Hematopoietic multipotent progenitor cell treated with erythropoietin and hydrocortisone succinate and interleukin-3 and kit ligand, for 4 days (in vitro differentiated cells): ENCODE measurements around the gene ICOS.
"Not testable (repeated sequence)": the region's sequence is repeated elsewhere in the genome, so short reads cannot be mapped to it uniquely, and the experiment has no call there.

Experiments
- DNase-seq: peaks from one replicate; pipeline ENCODE4 v3.0.0-alpha.2; 2015

ICOS gene

DNA sequence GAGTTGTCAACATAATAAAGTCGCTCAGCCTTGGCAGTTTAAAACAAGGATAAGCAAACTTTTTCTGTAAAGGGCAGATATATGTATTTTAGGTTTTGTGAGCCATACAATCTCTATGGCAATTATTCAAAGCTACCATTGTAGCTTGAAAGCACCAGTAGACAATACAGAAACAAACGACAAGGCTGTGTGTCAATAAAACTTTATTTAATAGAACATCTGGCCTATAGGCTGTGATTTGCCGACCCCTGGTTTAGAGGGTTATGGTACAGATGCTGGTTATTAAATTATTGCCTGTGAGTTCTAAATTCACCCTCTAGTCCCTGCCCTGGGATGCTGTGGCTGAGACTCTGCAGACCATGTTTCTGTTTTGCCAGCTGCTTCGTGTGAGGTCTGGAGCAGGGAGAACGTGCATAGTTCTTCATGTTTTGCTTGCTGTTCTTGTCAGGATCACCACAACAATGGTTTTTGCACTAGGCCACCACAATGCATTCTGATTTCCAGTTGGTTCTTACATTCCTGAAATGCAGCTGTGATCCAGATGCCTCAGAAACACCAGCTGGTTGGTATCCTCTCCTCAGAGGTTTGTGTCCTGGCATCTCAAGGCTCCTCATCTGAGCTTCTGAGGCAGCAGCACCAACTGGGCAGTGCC is 46.6 kb downstream of the ICOS start:
- no peak for DNase-seq

- DNase-seq: not testable (repeated sequence)
Observed at GRCh38 chr2:203985978-203986377, 49.4 kb downstream of the ICOS start.

DNA sequence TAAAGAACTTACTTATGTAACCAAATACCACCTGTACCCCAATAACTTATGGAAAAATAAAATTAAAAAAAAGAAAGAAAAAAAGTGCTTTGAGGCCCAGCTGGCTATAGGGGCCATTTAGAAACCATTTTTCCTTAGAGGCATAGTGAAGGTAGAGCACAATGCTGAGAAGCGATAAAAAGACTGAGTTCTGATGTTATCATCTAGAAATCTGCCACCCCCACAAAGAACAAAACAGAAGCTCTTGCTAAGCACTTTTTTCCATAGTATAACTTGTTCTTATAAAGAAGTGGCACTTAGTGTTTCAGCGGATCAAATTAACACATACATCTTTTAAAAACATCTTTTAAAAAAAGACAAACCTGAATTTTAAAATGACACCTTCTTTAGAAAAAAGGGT is 51.4 kb downstream of the ICOS start:
- DNase-seq: no peak

DNA sequence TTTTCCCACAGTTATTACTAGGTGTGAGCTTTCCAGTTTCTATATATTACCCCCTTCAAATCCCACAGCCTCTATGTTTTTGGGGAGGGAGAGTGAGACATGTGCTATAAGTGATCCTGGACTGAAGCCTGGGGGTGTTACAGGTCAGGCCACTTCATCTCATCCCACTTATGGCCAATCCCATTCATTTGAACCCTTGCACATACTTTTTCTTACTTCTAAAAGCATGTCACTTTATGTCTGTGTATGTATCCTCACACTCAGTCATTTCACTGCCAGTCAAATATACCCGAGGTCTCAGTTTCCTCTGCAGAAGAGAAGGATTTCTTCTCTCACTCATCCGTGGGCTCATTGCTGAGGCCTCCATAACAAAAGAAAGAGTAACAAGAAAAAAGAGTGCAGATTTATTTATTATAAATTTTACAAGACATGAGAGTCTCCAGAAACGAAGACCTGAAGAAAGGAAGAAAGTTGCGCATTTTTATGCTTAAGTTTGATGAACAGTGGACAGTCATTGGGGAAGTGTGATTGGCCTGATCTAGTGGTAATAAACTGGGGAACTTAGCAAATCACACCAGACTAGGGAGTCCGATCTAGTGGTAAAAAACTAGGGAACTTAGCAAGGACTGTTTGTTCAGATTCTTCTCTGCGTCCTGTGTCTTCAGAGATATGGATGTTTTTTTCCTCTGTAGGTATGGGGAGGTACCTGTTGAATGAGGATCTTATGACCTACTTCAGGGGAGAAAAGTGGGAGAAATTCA is 52.1 kb downstream of the ICOS start:
- no peak for DNase-seq

GRCh38 chr2:203989521-203989920 is 53.0 kb downstream of the ICOS start:
- DNase-seq: peak; percentile 13

DNA sequence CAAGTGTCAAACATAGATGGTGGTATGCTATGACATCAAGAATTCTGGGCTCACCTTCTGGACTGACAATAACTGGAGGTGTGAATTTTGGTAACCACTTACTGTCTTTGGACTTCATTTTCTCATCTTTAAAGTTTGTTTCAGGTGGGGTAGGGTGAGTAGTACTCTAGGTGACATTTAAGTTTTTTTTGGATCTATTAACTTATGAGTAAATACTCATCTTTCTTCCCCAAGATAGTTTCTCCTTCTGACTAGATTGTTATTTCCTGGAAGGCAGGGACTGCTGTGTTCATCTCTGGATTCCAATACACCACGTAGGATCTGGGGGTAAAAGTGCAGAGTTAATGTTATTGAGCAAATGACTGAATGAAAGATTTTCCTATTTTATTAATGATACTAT is 55.9 kb downstream of the ICOS start:
- DNase-seq: no peak

GRCh38 chr2:203993011-203993410 is 56.4 kb downstream of the ICOS start:
- DNase-seq: no peak

- no peak for DNase-seq
Observed at GRCh38 chr2:203993560-203993959, 57.0 kb downstream of the ICOS start.

DNA sequence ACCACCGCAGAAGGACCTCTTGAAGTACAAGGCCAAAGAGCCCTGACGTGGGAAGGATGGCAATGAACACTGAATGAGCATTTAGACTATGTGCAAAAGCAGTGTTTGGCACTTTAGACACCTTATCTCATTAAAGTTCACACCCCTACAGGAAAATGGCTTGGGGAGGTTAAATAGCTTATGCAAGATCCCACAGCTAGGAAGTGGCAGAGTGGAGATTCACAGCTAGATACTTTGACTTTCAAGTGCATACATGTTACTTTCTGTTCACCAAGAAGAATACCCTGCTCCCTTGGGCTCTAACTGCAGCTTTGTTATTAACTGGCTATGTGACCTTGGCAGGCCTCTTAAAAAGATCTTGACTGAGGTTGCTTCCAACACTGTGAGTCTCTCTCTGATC is 58.2 kb downstream of the ICOS start:
- DNase-seq: peak; percentile 24

DNA sequence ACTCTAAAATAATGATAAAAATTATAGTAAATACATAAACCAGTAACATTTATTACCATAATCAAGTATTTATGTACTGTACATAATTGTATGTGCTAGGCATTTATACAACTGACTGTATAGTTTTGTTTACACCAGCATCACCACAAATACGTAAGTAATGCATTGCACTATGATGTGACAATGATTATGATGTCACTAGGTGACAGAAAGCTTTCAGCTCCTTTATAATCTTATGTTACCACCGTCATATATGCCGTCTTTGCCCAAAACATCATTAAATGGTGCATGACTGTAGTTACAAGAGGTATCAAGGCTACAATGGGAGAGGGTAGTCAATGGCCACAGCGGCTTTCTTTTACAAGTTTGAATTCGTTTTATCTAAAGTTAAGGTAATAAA is 60.1 kb downstream of the ICOS start:
- no peak for DNase-seq

DNA sequence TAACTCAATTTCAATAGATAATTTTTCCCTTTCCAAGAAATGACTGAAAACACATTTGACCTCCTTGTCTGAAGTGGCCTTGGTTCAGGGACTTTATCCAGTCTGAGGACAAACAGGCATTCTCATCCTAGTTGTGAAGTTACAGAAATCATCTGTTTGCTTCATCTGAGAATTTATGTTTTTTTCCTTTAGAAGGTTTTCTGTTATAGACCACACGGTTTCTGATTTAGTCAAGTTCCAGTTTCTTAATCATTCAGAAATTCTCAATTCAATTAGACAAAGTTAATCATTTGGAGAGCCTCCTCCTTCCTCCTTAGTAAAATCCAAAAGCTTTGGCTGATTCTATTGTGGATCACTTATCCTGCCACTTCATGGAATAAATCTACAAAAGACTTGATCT is 60.9 kb downstream of the ICOS start:
- DNase-seq: no peak

- no peak for DNase-seq
Observed at GRCh38 chr2:203997980-203998809, 61.6 kb downstream of the ICOS start.

- no peak for DNase-seq
Observed at GRCh38 chr2:203999835-204000234, 63.3 kb downstream of the ICOS start.

DNA sequence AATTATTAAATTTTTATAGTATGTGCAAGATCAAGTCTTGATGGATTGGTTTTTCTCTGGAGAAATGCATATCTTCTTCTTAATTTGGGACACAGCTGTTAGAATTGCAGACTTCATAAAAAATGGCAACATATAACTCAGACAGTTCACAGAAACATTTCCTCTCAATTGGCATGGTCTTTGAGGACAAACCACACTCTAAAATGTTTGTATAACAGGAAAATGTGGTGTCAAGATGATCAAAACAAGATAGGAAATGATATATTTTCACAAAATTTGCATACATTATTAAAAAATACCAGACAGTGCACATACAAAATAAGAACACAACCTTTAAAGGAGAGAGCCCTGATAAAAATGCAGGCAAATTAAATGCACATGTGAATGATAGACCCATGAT is 63.9 kb downstream of the ICOS start:
- DNase-seq: no peak

DNA sequence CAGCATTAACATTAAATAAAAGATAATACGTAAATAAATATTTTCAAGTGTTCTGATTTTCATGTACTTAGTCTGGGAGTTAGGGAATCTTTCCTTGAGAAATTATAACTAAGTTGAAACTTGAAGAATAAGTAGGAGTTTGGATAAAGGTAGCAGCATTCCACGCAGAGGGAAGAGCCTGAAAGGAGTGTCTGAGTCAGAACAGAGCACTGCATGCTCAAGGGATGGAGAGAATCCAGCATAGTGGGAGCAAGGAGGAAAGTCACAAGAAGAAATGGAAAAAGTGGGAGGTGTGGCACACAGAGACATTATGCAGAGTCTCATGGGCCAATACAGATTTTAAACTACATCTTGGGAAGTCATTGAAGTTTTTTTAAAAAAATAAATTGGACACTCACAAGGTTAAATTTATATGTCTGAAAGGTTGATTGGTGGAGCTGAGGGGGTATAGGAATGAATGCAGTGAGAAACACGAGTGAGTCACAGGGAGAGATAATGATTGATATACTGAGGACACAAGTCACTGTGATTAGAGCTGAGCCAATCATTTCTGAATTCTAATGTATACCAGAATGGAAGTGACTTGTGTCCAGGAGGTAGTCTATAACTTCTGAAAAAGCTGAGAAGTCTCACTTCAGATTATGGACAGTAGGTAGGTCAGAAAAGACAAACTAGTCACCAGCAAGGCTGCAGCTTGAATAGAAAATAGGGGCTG is 66.9 kb downstream of the ICOS start:
- DNase-seq: no peak

DNA sequence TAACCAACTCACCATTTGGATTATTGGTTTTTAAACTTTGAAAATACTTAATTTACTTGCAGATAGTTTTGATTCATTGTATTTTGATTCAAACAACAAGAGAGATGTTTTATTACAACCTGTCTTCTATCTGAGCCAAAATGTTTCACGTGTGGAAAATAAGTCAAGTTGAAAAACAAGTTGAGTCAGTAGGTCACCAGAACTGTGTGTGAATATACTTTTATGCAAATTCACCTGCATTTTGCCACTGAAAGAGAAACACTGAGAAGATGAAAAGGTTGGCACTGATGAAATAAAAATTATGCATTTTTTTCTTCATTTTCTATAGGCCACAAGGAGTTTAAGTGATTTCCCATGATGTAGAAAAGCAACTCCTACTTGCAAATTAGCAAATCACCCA is 68.3 kb downstream of the ICOS start:
- no peak for DNase-seq

- DNase-seq: no peak
Observed at GRCh38 chr2:204005940-204006721, 69.6 kb downstream of the ICOS start.

- no peak for DNase-seq
Observed at GRCh38 chr2:204008352-204008751, 71.8 kb downstream of the ICOS start.

DNA sequence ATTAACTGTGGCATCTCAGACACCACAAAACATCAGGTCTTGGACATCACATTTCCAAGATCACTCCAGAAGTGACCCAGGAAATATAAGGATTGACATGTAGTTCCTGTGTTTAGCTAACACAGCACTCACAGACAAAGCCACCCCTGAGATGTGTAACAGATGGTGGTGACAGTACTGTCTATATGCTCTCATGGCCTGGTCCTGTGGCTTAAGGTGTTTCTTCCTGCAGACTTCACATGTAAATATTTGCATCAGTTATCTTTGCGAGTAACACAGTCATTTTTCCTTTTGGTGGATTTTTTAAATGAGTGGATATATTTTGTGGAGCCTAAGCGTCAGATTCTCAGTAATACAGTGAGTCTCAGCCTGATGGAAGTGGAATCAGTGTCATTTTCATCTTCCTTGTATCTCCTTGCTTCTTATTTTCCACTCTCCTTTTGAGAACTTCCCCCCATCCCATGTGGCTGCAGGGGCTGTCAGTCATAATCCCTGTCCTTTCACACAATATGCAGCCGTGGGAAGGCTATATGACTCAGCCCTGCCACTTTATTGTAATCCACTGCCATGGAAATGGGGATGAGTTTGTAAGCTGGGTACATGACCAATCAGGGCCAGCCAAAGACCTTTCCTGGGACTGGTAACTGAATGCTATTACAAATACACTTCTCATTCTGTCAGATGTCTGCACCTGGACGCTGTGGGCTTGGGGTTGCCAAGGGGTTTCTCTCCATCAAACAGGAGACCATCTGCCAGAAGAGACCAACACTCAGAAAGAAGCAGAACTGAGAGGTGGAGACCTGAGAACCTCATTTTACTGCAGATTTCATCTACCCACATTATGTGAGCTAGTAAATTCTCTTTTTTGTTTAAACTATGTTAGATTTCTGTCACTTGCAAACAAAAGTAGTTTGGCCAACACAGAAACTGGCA is 74.3 kb downstream of the ICOS start:
- DNase-seq: no peak
